Effector memory CD4-positive, alpha-beta T cell (primary cell): ENCODE data around the gene ANAPC7.
"Not testable (repeated sequence)": the region's sequence is repeated elsewhere in the genome, so short reads cannot be mapped to it uniquely, and the experiment has no call there.

ENCODE experiments used
- DNase-seq, 3 donors: peaks; one replicate each; pipeline ENCODE4 v3.0.0-alpha.2; 2020
- H3K27ac ChIP-seq: 2 replicates; pipeline ENCODE4 v1.7.0; 2013; ENCODE audit warnings: mild to moderate bottlenecking, low read length, moderate library complexity; ENCODE audit not compliant: insufficient read depth, poor library complexity, severe bottlenecking
- H3K27me3 ChIP-seq: replicated peaks from 2 replicates; pipeline ENCODE4 v1.7.0; 2013; ENCODE audit warnings: mild to moderate bottlenecking, low read length; ENCODE audit not compliant: insufficient read depth, control insufficient read depth, poor library complexity, severe bottlenecking
- H3K36me3 ChIP-seq: 2 replicates; pipeline ENCODE4 v1.7.0; 2013; ENCODE audit warnings: mild to moderate bottlenecking, low read length, moderate library complexity; ENCODE audit not compliant: control insufficient read depth, insufficient read depth
- H3K4me1 ChIP-seq: 2 replicates; pipeline ENCODE4 v1.7.0; 2013; ENCODE audit warnings: low read length, mild to moderate bottlenecking; ENCODE audit not compliant: control insufficient read depth, insufficient read depth, poor library complexity, severe bottlenecking
- H3K4me3 ChIP-seq: 2 replicates; pipeline ENCODE4 v1.7.0; 2013; ENCODE audit warnings: low read length, low read depth, mild to moderate bottlenecking; ENCODE audit not compliant: insufficient read depth, poor library complexity, severe bottlenecking
- H3K9me3 ChIP-seq: 2 replicates; pipeline ENCODE4 v1.7.0; 2013; ENCODE audit warnings: mild to moderate bottlenecking, low read length, moderate library complexity; ENCODE audit not compliant: control insufficient read depth

The ANAPC7 gene

GRCh38 chr12:110366321-110367142 lies 37.0 kb downstream of the ANAPC7 start:
- Histone ChIP-seq H3K27ac (no peak overlapping the region), H3K4me3 (no peak overlapping the region)

GRCh38 chr12:110365489-110366320 lies 37.8 kb downstream of the ANAPC7 start:
- no peak overlapping the region for H3K4me3 ChIP-seq
- DNase-seq: no peak
- H3K27ac ChIP-seq: no peak overlapping the region
- no peaks in the 10 kb centered on the region for H3K36me3 ChIP-seq
- no peaks in the 10 kb centered on the region for H3K27me3 ChIP-seq
- H3K9me3 ChIP-seq: no peaks in the 10 kb centered on the region
- H3K4me1 ChIP-seq: no peaks in the 10 kb centered on the region

More at GRCh38 chr12:110366321-110367142, 37.0 kb downstream of the ANAPC7 start:
- no peaks in the 10 kb centered on the region for H3K9me3 ChIP-seq
- no peak for DNase-seq
- no peaks in the 10 kb centered on the region for H3K4me1 ChIP-seq
- no peaks in the 10 kb centered on the region for H3K36me3 ChIP-seq
- no peaks in the 10 kb centered on the region for H3K27me3 ChIP-seq

- Histone ChIP-seq H3K36me3 (no peaks in the 10 kb centered on the region), H3K4me3 (no peak overlapping the region), H3K27me3 (no peaks in the 10 kb centered on the region), H3K27ac (no peak overlapping the region), H3K9me3 (no peaks in the 10 kb centered on the region), H3K4me1 (no peaks in the 10 kb centered on the region)
- DNase-seq: no peak
These were observed 42.3 kb downstream of the ANAPC7 start for GRCh38 chr12:110361216-110361615.

GRCh38 chr12:110358384-110359097 lies 45.0 kb downstream of the ANAPC7 start:
- DNase-seq, H3K27me3 ChIP-seq, H3K4me3 ChIP-seq, H3K9me3 ChIP-seq, H3K36me3 ChIP-seq, H3K4me1 ChIP-seq, H3K27ac ChIP-seq: not testable (repeated sequence)

- H3K4me1 ChIP-seq: no peaks in the 10 kb centered on the region
- no peak overlapping the region for H3K4me3 ChIP-seq
- no peak overlapping the region for H3K27ac ChIP-seq
- H3K9me3 ChIP-seq: no peaks in the 10 kb centered on the region
- DNase-seq: no peak
- no peaks in the 10 kb centered on the region for H3K36me3 ChIP-seq
- no peaks in the 10 kb centered on the region for H3K27me3 ChIP-seq
These were observed 48.4 kb downstream of the ANAPC7 start for GRCh38 chr12:110355073-110355472.

- H3K27me3 ChIP-seq: no peaks in the 10 kb centered on the region
- H3K9me3 ChIP-seq: no peaks in the 10 kb centered on the region
- H3K36me3 ChIP-seq: no peaks in the 10 kb centered on the region
- peaks cover 6% of the 10 kb centered on the region for H3K4me1 ChIP-seq
- H3K27ac ChIP-seq: no peak overlapping the region
- no peak for DNase-seq
- no peak overlapping the region for H3K4me3 ChIP-seq
These were observed 49.2 kb downstream of the ANAPC7 start for GRCh38 chr12:110354172-110354780.

GRCh38 chr12:110353211-110353965 lies 50.1 kb downstream of the ANAPC7 start:
- no peaks in the 10 kb centered on the region for H3K27me3 ChIP-seq
- H3K4me3 ChIP-seq: no peak overlapping the region
- H3K27ac ChIP-seq: no peak overlapping the region
- H3K9me3 ChIP-seq: no peaks in the 10 kb centered on the region
- no peaks in the 10 kb centered on the region for H3K36me3 ChIP-seq
- DNase-seq: no peak
- H3K4me1 ChIP-seq: peaks cover 10% of the 10 kb centered on the region

- peaks cover 7% of the 10 kb centered on the region for H3K36me3 ChIP-seq
- H3K4me1 ChIP-seq: peaks cover 10% of the 10 kb centered on the region
- no peak for DNase-seq
- no peak overlapping the region for H3K4me3 ChIP-seq
- H3K27me3 ChIP-seq: no peaks in the 10 kb centered on the region
- H3K9me3 ChIP-seq: no peaks in the 10 kb centered on the region
- H3K27ac ChIP-seq: no peak overlapping the region
These were observed 51.1 kb downstream of the ANAPC7 start for GRCh38 chr12:110352401-110352800.

GRCh38 chr12:110351119-110351518 lies 52.4 kb downstream of the ANAPC7 start:
- Histone ChIP-seq H3K4me3 (no peak overlapping the region), H3K4me1 (peaks cover 10% of the 10 kb centered on the region), H3K27ac (no peak overlapping the region), H3K27me3 (no peaks in the 10 kb centered on the region), H3K9me3 (no peaks in the 10 kb centered on the region), H3K36me3 (peaks cover 16% of the 10 kb centered on the region)
- DNase-seq: no peak
